Lower leg skin (tissue), 4 donors: ENCODE results near the gene OSGEP. TPM values are rescaled to one million over a fixed set of nuclear protein-coding genes. Genes with fewer than 3 reads are reported as not detected.
A peak's percentile ranks its signal among the peaks of the same experiment; 100 is the strongest.

Experiments
- DNase-seq, 2 donors: peaks; one replicate each; pipeline ENCODE4 v3.0.0-alpha.2; 2019; ENCODE audit warnings: low spot score in 2 of 2
- H3K4me3 ChIP-seq: fragments of 200-600 bp; sonication (generic); 2 replicates; pipeline ENCODE4 v1.5.1; 2017; ENCODE audit warnings: mild to moderate bottlenecking, low read depth; ENCODE audit not compliant: poor library complexity, severe bottlenecking
- CTCF ChIP-seq, 3 donors: fragments of 450-650 bp; IDR thresholded peaks; one replicate each; pipeline ENCODE4 v1.5.1; 2016; ENCODE audit warnings: antibody characterized with exemption in 3 of 3, mild to moderate bottlenecking in 3 of 3, moderate library complexity in 2 of 3
- POLR2A ChIP-seq, 2 donors: fragments of 450-650 bp; IDR thresholded peaks; one replicate each; pipeline ENCODE4 v1.6.1; 2016 to 2017; ENCODE audit warnings: antibody characterized with exemption in 2 of 2, mild to moderate bottlenecking in 1 of 2, moderate library complexity in 1 of 2
- WGBS, 2 donors: methylation state at CpG; one replicate each; pipeline ENCODE4 v1.1.5; 2018; 5-methylcytosine and 5-hydroxymethylcytosine counted together
- intact Hi-C: fragments of 100-400 bp; cut with DNase I; formaldehyde crosslinking; loops from one replicate; pipeline ENCODE4 v1.15.0; 2023; ENCODE audit warnings: low total_unique reads
- total RNA-seq, 4 donors: library from RNA; depleted of rRNA; stranded (reverse); fragments of >200 nt; gene quantifications; one replicate each; pipeline ENCODE4 v1.1.0, GENCODE V29; 2016

OSGEP gene
- total RNA-seq, 4 donors from 2014 or later: 13.8 to 54.5 (median 35.8) TPM

GRCh38 chr14:20412876-20413743, 41.5 kb downstream of the OSGEP start, which contains the start of gene TEP1:
Gene TEP1 (minus strand): TSS chr14:20413501. CDS start chr14:20408439, 5,062 bp downstream.
- WGBS, 2 donors: 0% methylated on average over 39 to 42 of the region's 43 CpGs
- intact Hi-C loops: no loop called here
- peak; percentile 89 to 97 for DNase-seq
- TF ChIP-seq CTCF (IDR thresholded peaks at IDR 0.05) (no peak), POLR2A (IDR thresholded peaks at IDR 0.05) (no peak)
- H3K4me3 ChIP-seq: peak within 1 kb of the TSS; percentile 77

DNA sequence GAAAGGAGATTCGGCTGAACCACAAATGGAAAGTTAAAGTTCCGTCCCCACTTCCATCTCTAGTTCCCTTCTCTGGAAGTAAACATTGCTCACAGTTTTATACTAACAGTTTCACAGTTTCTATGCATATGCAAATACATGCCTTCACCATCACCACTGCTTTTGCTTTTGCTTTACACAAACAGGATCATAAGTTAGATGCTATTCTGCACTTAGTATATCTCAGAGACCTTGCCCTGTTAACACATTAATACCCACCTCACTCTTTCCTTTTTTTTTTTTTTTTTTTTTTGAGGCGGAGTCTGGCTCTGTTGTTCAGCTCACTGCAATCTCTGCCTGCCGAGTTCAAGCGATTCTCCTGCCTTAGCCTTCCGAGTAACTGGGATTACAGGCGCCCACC, 42.2 kb downstream of the OSGEP start:
- intact Hi-C loops: no loop called here
- TF ChIP-seq POLR2A (IDR thresholded peaks at IDR 0.05) (no peak), CTCF (IDR thresholded peaks at IDR 0.05) (no peak)
- H3K4me3 ChIP-seq: peak overlapping the region; percentile 77
- no peak for DNase-seq
- 5 to 6% methylated on average over 7 of the region's 7 CpGs for WGBS, 2 donors

DNA sequence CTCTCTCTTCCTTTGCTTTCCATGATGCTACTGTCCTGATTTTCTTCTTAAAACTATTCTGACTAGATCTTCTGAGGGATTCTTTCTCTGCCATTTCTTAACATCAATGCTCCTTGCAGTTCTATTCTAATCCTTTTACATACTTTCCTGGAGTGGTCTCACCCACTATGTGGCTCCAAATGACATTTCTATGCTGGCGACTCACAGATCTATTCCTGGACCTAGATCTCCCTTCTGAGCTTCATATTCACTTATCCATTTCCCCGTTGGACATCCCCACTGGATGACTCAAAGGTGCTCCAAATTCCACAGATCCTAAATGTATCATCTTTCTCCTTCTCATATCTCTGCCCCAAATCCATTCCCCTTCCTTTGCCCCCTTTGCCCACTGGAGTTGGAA, 45.4 kb downstream of the OSGEP start:
- TF ChIP-seq POLR2A (IDR thresholded peaks at IDR 0.05): no peak
- no peak for TF ChIP-seq CTCF (IDR thresholded peaks at IDR 0.05)
- 82 to 84% methylated on average over 2 of the region's 2 CpGs for WGBS, 2 donors
- no peak for DNase-seq
- H3K4me3 ChIP-seq: no peak overlapping the region
- intact Hi-C loops: no loop called here

- intact Hi-C loops: no loop called here
- 93 to 96% methylated on average over 11 of the region's 11 CpGs for WGBS, 2 donors
- no peak for TF ChIP-seq POLR2A (IDR thresholded peaks at IDR 0.05)
- no peak for TF ChIP-seq CTCF (IDR thresholded peaks at IDR 0.05)
- DNase-seq: peak in 1 of 2 donors; percentile 77
- no peak overlapping the region for H3K4me3 ChIP-seq
These were observed 51.1 kb downstream of the OSGEP start for GRCh38 chr14:20403521-20403920.

GRCh38 chr14:20400965-20401593, 53.5 kb downstream of the OSGEP start:
- intact Hi-C loops: no loop called here
- DNase-seq: peak; percentile 20 to 22
- TF ChIP-seq POLR2A (IDR thresholded peaks at IDR 0.05) (no peak), CTCF (IDR thresholded peaks at IDR 0.05) (no peak)
- no peak overlapping the region for H3K4me3 ChIP-seq
- WGBS, 2 donors: 51 to 66% methylated on average over 10 of the region's 10 CpGs
